Measurements from ENCODE around the gene B4GALT5. TPM values are rescaled to one million over a fixed set of nuclear protein-coding genes. Genes with fewer than 3 reads are reported as not detected.
"Not testable (repeated sequence)": the region's sequence is repeated elsewhere in the genome, so short reads cannot be mapped to it uniquely, and the experiment has no call there.

Gene B4GALT5
- polyA plus RNA-seq, 1 donor = 36.3 TPM

GRCh38 chr20:49656304-49656703 is 57.4 kb downstream of the B4GALT5 start:
- DNase-seq = no peak

- DNase-seq = no peak
These were observed 59.7 kb downstream of the B4GALT5 start for GRCh38 chr20:49653925-49654434.

- no peak for DNase-seq
These were observed 64.0 kb downstream of the B4GALT5 start for GRCh38 chr20:49649672-49650071.

- DNase-seq = no peak
These were observed 66.1 kb downstream of the B4GALT5 start for GRCh38 chr20:49647550-49647949.

- DNase-seq = no peak
These were observed 67.2 kb downstream of the B4GALT5 start for GRCh38 chr20:49646528-49646927.

- no peak for DNase-seq
These were observed 67.6 kb downstream of the B4GALT5 start for GRCh38 chr20:49646126-49646525.

- DNase-seq = no peak
These were observed 68.6 kb downstream of the B4GALT5 start for GRCh38 chr20:49644980-49645565.

GRCh38 chr20:49642816-49643215 is 70.9 kb downstream of the B4GALT5 start:
- DNase-seq = no peak

- DNase-seq = no peak
These were observed 71.7 kb downstream of the B4GALT5 start for GRCh38 chr20:49641683-49642656.

GRCh38 chr20:49637046-49637637 is 76.5 kb downstream of the B4GALT5 start:
- DNase-seq = no peak

GRCh38 chr20:49636447-49636846 is 77.2 kb downstream of the B4GALT5 start:
- no peak for DNase-seq

GRCh38 chr20:49635866-49636265 is 77.8 kb downstream of the B4GALT5 start:
- DNase-seq = no peak

GRCh38 chr20:49635166-49635565 is 78.5 kb downstream of the B4GALT5 start:
- peak; percentile 45 for DNase-seq

GRCh38 chr20:49634116-49634515 is 79.6 kb downstream of the B4GALT5 start:
- DNase-seq = no peak

GRCh38 chr20:49633643-49634042 is 80.0 kb downstream of the B4GALT5 start:
- no peak for DNase-seq

GRCh38 chr20:49633023-49633422 is 80.7 kb downstream of the B4GALT5 start:
- no peak for DNase-seq

GRCh38 chr20:49631856-49632418 is 81.7 kb downstream of the B4GALT5 start:
- DNase-seq = no peak

GRCh38 chr20:49631061-49631716 is 82.5 kb downstream of the B4GALT5 start:
- peak; percentile 50 for DNase-seq

GRCh38 chr20:49630396-49630951 is 83.2 kb downstream of the B4GALT5 start:
- DNase-seq = no peak

GRCh38 chr20:49629606-49630005 is 84.1 kb downstream of the B4GALT5 start:
- no peak for DNase-seq

GRCh38 chr20:49628280-49628679 is 85.4 kb downstream of the B4GALT5 start:
- not testable (repeated sequence) for DNase-seq

GRCh38 chr20:49627329-49627761 is 86.3 kb downstream of the B4GALT5 start:
- no peak for DNase-seq

All from hindlimb muscle (tissue), 1 donor.